Right forelimb (tissue), 1 donor: Measurements from ENCODE around the gene KRTAP1-5.
"Not testable (repeated sequence)": the region's sequence is repeated elsewhere in the genome, so short reads cannot be mapped to it uniquely, and the experiment has no call there.

Experiments used
- DNase-seq: peaks from one replicate; pipeline ENCODE4 v3.0.0-alpha.2; 2018

KRTAP1-5 gene

GRCh38 chr17:41002814-41003213 is 24.2 kb downstream of the KRTAP1-5 start:
- no peak for DNase-seq

DNA sequence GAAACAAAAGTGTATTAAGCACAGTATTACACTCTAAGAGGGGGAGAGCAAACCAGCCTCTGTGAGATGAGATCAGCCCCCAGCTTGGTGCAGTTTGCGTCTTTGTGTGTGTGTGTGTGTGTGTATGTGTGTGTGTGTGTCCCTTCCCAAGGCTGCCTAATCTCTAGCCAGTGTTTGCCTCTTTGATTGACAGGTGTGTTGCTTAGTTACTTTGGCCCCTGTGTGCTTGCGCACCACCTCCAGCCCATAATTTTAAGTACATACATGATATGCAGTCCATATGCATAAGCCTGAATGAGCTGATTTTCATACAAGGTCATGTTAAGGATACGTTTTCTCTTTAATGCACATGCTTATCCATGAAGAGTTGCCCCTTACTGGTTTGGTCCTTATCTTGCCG is 25.2 kb downstream of the KRTAP1-5 start:
- no peak for DNase-seq

GRCh38 chr17:40999563-40999962 is 27.4 kb downstream of the KRTAP1-5 start, which contains the start of gene KRTAP3-2:
TSS of gene KRTAP3-2 (minus strand) at chr17:40999906. CDS start at chr17:40999853, 53 bp downstream.
- DNase-seq = not testable (repeated sequence)

DNA sequence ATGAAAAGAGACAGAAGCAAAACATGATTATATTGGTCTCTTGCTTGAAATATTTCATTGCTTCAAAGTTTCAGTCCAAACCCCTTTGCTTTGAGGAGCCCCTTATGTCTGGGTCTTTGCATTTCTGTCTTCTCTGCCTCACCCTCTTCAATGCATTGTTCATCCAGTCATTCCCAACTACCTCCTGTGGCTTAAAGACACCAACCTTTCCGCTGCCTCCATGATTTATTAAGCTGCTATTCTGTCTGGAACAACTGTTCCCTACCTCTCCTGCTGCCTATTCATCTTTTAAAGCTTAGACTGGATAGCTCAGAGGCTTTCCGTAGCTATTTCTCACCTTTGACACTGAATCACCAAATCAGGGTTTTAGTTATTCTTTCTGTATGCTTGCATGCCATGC is 29.6 kb downstream of the KRTAP1-5 start:
- DNase-seq = no peak

GRCh38 chr17:40996829-40997228 is 30.2 kb downstream of the KRTAP1-5 start:
- DNase-seq = no peak

- DNase-seq = no peak
Observed at GRCh38 chr17:40995116-40995515, 31.9 kb downstream of the KRTAP1-5 start.

- DNase-seq = no peak
Observed at GRCh38 chr17:40993839-40994238, 33.2 kb downstream of the KRTAP1-5 start, which contains the start of gene KRTAP3-3. TSS of gene KRTAP3-3 (minus strand) at chr17:40994164. CDS start at chr17:40994097, 67 bp downstream.

GRCh38 chr17:40993084-40993483 is 33.9 kb downstream of the KRTAP1-5 start:
- no peak for DNase-seq

DNA sequence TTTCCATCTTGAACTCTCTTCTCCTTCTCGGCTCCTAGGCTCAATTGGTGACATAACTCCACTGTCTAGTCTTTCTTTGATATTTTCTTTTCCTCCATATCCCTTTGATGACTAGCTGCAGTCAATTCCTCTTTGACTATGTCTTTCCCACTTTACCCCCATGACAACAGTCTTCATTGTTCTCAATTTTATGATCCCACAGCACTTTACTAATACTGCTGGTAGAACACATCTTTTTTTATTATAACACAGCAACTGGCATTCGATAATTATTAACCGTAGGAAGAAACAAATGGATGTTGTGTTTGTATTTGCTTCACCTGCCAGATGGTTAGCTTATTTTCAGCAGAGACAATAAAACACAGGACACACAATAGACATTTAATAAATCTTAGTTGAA is 34.3 kb downstream of the KRTAP1-5 start:
- DNase-seq = no peak

- DNase-seq = no peak
Observed at GRCh38 chr17:40986920-40987319, 40.1 kb downstream of the KRTAP1-5 start.

GRCh38 chr17:40984226-40984625 is 42.8 kb downstream of the KRTAP1-5 start, which contains the start of gene KRT40:
TSS of gene KRT40 (minus strand) at chr17:40984326. CDS start at chr17:40984273, 53 bp downstream.
- DNase-seq = no peak

DNA sequence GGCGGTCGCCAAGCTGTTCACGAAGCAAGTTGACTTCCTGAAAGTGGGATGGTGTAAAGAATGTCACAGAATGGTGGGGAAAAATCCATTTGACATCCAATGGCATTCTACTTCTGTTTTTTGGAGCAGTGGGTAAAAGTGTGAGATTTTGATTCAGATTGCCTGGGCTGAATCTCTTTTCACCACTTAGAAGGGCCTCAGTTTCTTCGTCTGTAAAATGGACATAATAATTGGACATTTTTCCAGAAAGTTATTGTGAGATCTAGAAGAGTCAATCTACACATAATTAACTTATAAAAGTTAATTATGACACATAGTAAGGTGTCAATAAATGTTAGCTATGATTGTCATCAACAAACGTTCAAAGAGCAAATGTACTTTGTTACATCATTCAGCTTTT is 45.9 kb downstream of the KRTAP1-5 start:
- DNase-seq = no peak

- peak; percentile 69 for DNase-seq
Observed at GRCh38 chr17:40980596-40980995, 46.4 kb downstream of the KRTAP1-5 start.

- no peak for DNase-seq
Observed at GRCh38 chr17:40980117-40980516, 46.9 kb downstream of the KRTAP1-5 start.

- no peak for DNase-seq
Observed at GRCh38 chr17:40978575-40979151, 48.3 kb downstream of the KRTAP1-5 start.
